ENCODE data around the gene NDUFS2.

DNA sequence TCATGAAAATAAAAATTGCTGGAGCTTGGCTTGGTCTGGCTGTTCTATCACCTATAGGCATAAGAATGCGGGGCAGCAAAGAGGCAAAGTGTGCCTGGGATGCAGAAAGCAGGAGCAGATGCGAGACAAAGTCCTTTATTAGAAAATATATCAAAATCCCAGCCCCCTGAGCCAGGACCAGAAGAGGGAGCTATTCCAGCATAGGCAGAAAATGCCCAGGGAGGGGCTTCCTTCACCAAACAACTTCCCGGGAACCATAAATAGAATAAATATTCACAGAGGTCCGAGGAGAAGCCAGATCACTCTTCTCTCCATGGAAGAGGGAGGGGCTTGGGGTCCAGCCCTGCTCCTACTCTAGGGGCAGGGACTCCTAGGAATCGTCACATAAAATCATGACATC is 31.0 kb upstream of the NDUFS2 start:
- TF ChIP-seq, protein P1, sequence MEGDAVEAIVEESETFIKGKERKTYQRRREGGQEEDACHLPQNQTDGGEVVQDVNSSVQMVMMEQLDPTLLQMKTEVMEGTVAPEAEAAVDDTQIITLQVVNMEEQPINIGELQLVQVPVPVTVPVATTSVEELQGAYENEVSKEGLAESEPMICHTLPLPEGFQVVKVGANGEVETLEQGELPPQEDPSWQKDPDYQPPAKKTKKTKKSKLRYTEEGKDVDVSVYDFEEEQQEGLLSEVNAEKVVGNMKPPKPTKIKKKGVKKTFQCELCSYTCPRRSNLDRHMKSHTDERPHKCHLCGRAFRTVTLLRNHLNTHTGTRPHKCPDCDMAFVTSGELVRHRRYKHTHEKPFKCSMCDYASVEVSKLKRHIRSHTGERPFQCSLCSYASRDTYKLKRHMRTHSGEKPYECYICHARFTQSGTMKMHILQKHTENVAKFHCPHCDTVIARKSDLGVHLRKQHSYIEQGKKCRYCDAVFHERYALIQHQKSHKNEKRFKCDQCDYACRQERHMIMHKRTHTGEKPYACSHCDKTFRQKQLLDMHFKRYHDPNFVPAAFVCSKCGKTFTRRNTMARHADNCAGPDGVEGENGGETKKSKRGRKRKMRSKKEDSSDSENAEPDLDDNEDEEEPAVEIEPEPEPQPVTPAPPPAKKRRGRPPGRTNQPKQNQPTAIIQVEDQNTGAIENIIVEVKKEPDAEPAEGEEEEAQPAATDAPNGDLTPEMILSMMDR (IDR thresholded peaks at IDR 0.05): no peak
- TF ChIP-seq POLR2AphosphoS5 (IDR thresholded peaks at IDR 0.05): no peak
- TF ChIP-seq EP300 (IDR thresholded peaks at IDR 0.05): no peak

Data from stomach (tissue), 4 donors.